ENCODE data around the gene MBOAT7.
"Not testable (repeated sequence)": the region's sequence is repeated elsewhere in the genome, so short reads cannot be mapped to it uniquely, and the experiment has no call there.

MBOAT7 gene

DNA sequence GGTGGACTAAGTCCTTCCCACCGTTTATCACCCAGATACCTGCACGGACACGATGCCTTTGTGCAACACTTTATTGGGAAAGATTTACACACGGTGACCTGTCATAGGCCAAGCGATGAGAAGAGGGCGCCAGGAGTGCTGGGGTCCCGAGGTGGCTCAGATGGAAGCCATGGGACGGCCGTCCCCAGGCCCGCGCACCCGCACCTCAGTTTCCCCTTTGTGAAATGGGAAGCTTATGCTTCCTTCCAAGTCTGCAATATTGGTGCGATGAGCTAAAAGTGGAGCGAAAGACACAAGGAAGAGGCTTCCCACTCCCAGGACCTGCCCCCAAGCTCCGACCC lies 16.1 kb downstream of the MBOAT7 start:
- TF ChIP-seq GABPA (IDR thresholded peaks at IDR 0.05; ENCODE audit: low read depth) (no peak), SPI1 (IDR thresholded peaks at IDR 0.05; ENCODE audit: borderline replicate concordance, low read depth) (no peak)
- TF ChIP-seq, protein P1, sequence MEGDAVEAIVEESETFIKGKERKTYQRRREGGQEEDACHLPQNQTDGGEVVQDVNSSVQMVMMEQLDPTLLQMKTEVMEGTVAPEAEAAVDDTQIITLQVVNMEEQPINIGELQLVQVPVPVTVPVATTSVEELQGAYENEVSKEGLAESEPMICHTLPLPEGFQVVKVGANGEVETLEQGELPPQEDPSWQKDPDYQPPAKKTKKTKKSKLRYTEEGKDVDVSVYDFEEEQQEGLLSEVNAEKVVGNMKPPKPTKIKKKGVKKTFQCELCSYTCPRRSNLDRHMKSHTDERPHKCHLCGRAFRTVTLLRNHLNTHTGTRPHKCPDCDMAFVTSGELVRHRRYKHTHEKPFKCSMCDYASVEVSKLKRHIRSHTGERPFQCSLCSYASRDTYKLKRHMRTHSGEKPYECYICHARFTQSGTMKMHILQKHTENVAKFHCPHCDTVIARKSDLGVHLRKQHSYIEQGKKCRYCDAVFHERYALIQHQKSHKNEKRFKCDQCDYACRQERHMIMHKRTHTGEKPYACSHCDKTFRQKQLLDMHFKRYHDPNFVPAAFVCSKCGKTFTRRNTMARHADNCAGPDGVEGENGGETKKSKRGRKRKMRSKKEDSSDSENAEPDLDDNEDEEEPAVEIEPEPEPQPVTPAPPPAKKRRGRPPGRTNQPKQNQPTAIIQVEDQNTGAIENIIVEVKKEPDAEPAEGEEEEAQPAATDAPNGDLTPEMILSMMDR (IDR thresholded peaks at IDR 0.05; ENCODE audit: insufficient read depth, low read length), result no peak
- TF ChIP-seq, protein P2, sequence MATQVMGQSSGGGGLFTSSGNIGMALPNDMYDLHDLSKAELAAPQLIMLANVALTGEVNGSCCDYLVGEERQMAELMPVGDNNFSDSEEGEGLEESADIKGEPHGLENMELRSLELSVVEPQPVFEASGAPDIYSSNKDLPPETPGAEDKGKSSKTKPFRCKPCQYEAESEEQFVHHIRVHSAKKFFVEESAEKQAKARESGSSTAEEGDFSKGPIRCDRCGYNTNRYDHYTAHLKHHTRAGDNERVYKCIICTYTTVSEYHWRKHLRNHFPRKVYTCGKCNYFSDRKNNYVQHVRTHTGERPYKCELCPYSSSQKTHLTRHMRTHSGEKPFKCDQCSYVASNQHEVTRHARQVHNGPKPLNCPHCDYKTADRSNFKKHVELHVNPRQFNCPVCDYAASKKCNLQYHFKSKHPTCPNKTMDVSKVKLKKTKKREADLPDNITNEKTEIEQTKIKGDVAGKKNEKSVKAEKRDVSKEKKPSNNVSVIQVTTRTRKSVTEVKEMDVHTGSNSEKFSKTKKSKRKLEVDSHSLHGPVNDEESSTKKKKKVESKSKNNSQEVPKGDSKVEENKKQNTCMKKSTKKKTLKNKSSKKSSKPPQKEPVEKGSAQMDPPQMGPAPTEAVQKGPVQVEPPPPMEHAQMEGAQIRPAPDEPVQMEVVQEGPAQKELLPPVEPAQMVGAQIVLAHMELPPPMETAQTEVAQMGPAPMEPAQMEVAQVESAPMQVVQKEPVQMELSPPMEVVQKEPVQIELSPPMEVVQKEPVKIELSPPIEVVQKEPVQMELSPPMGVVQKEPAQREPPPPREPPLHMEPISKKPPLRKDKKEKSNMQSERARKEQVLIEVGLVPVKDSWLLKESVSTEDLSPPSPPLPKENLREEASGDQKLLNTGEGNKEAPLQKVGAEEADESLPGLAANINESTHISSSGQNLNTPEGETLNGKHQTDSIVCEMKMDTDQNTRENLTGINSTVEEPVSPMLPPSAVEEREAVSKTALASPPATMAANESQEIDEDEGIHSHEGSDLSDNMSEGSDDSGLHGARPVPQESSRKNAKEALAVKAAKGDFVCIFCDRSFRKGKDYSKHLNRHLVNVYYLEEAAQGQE (IDR thresholded peaks at IDR 0.05; ENCODE audit: insufficient replicate concordance, low read depth), result no peak
- no peak overlapping the region for H3K27ac ChIP-seq (replicated peaks)
- no peak for DNase-seq (ENCODE audit: low read depth in 1 of 2, low spot score in 1 of 2)
- H3K4me3 ChIP-seq (replicated peaks; ENCODE audit: insufficient read depth, low read length), result no peak overlapping the region
- no peaks in the 10 kb centered on the region for H3K27me3 ChIP-seq (ENCODE audit: insufficient read depth, poor library complexity, severe bottlenecking)

DNA sequence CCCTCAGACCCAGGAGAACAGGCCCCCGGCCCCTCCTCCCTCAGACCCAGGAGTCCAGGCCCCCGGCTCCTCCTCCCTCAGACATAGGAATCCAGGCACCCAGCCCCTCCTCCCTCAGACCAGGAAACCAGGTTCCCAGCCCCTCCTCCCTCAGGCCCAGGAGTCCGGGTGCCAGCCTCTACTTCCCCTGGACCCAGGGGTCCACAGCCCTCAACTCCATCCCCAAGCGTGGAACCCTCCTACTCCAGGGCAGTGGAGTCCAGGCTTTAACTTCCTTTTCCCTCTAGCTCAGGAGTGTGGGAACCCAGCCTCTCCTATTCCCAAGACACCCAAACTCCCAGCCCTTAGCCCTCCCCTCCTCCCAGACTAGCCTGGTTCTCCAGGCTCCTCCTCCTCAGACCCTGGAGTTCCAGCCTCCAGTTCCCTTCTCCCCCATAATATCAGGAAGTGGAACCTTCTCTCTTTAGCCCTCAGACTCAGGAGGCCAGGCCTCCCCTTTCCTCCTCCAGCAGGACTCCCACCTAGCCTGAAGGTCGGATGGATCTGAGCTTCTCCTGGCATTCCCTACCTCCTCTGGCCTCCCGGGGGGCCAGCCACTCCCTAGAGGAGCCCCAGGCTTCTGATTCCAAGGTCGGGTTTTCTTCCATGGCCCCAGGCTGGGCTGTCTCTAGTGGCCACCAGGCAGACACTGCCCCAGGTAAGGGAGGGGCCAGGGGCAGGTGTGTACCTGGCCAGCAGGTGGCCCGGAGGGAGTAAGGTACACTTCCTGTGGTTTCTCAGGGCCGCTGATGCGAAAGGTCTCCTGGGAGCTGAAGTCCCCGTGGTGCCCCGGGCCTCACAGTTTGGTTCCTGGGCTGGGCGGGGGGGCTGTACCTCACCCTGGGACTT lies 16.7 kb downstream of the MBOAT7 start, which contains the start of gene TMC4:
TMC4 (minus strand) TSS at position 690 of the 888 bp plus-strand sequence; CDS start at position 647, 43 bp downstream.
- no peak for DNase-seq (ENCODE audit: low read depth in 1 of 2, low spot score in 1 of 2)
- no peak within 1 kb of the TSS for H3K4me3 ChIP-seq (replicated peaks; ENCODE audit: insufficient read depth, low read length)
- no peak within 1 kb of the TSS for H3K27ac ChIP-seq (replicated peaks)
- no peaks in the 10 kb centered on the region for H3K27me3 ChIP-seq (ENCODE audit: insufficient read depth, poor library complexity, severe bottlenecking)
- TF ChIP-seq POLR2AphosphoS5 (IDR thresholded peaks at IDR 0.05; ENCODE audit: low read depth) (no peak), GABPA (IDR thresholded peaks at IDR 0.05; ENCODE audit: low read depth) (no peak), SPI1 (IDR thresholded peaks at IDR 0.05; ENCODE audit: borderline replicate concordance, low read depth) (peak; percentile 14; the same call in 1 of the 2 replicates)
- TF ChIP-seq, protein P1 (IDR thresholded peaks at IDR 0.05; ENCODE audit: insufficient read depth, low read length), result no peak
- TF ChIP-seq, protein P2 (IDR thresholded peaks at IDR 0.05; ENCODE audit: insufficient replicate concordance, low read depth), result no peak

DNA sequence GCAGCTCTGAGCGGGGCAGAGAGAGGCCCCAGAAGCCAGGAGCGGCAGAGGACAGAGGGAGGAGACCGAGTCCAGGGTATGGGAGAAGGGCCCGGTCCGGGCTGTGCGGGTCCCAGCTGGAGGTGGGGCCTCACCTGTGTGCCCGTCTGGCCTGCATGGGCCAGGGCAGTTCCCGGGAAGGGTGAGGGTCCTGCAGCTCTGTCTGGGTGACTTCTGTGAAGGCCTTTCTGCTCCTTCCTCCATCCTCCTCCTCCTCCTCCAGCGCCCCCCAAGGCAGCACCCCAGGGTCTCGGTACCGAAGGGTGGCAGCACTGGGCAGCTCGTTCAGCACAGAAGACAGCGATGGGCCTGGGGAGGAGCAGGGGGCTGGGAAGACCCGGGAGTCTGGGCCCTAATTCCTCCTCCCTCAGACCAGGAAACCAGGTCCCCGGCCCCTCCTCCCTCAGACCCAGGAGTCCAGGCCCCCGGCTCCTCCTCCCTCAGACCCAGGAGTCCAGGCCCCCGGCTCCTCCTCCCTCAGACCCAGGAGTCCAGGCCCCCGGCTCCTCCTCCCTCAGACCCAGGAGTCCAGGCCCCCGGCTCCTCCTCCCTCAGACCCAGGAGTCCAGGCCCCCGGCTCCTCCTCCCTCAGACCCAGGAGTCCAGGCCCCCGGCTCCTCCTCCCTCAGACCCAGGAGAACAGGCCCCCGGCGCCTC lies 17.5 kb downstream of the MBOAT7 start:
- H3K27ac ChIP-seq (replicated peaks); H3K4me3 ChIP-seq (replicated peaks; ENCODE audit: insufficient read depth, low read length); DNase-seq (ENCODE audit: low read depth in 1 of 2, low spot score in 1 of 2); H3K27me3 ChIP-seq (ENCODE audit: insufficient read depth, poor library complexity, severe bottlenecking): not testable (repeated sequence)

DNA sequence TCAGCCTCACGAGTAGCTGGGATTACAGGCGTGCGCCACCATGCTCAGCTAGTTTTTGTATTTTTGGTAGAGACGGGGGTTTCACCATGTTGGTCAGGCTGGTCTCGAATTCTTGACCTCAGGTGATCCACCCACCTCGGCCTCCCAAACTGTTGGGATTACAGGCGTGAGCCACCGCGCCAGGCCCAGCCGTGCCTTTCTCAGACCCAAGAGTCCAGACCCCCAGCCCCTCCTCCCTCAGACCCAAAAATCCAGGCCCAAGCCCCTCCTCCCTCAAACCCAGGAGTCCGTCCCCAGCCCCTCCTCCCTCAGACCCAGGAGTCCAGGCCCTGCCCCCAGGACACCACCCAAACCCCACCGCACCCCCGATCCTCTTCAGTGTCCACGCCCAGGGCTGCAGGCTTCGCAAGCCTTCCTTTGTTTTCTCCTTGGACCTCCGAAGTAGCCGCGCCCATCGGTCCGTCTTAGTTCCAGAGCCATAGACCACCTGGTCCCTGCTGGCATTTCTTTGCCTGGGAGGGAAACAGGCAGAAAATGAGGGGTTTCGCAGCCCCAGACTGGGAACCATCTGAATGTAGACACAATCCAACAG lies 20.1 kb downstream of the MBOAT7 start:
- no peak overlapping the region for H3K4me3 ChIP-seq (replicated peaks; ENCODE audit: insufficient read depth, low read length)
- DNase-seq (ENCODE audit: low read depth in 1 of 2, low spot score in 1 of 2), result no peak
- peaks cover 2% of the 10 kb centered on the region for H3K27me3 ChIP-seq (ENCODE audit: insufficient read depth, poor library complexity, severe bottlenecking)
- TF ChIP-seq, protein P1 (IDR thresholded peaks at IDR 0.05; ENCODE audit: insufficient read depth, low read length), result no peak
- no peak for TF ChIP-seq GABPA (IDR thresholded peaks at IDR 0.05; ENCODE audit: low read depth)
- no peak for TF ChIP-seq SPI1 (IDR thresholded peaks at IDR 0.05; ENCODE audit: borderline replicate concordance, low read depth)
- H3K27ac ChIP-seq (replicated peaks), result no peak overlapping the region
